ENCODE results near the gene C10orf105.

DNA sequence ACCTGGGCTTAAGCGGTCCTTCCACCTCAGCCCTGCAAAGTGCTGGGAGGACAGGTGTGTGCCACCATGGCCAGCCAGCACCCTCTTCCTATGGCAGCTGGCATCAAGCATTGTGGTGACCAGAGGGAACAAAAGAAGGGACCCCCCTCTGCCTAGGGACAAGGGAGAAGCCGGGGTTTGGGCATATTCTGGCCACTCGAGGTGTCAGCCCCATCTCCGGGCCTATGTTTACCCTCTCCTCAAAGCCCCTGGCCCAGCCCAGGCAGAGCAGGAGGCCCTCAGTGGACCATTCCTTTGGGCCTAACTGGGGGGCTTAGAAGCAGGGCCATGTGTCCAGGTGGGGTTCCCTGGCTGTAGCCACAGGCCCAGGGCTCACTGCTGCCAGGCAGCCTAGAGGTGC lies 29.8 kb upstream of the C10orf105 start:
- TF ChIP-seq, protein P1, sequence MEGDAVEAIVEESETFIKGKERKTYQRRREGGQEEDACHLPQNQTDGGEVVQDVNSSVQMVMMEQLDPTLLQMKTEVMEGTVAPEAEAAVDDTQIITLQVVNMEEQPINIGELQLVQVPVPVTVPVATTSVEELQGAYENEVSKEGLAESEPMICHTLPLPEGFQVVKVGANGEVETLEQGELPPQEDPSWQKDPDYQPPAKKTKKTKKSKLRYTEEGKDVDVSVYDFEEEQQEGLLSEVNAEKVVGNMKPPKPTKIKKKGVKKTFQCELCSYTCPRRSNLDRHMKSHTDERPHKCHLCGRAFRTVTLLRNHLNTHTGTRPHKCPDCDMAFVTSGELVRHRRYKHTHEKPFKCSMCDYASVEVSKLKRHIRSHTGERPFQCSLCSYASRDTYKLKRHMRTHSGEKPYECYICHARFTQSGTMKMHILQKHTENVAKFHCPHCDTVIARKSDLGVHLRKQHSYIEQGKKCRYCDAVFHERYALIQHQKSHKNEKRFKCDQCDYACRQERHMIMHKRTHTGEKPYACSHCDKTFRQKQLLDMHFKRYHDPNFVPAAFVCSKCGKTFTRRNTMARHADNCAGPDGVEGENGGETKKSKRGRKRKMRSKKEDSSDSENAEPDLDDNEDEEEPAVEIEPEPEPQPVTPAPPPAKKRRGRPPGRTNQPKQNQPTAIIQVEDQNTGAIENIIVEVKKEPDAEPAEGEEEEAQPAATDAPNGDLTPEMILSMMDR (IDR thresholded peaks at IDR 0.05): no peak
- no peak for TF ChIP-seq POLR2A (IDR thresholded peaks at IDR 0.05)
